Measurements from ENCODE around the gene SUV39H1.

DNA sequence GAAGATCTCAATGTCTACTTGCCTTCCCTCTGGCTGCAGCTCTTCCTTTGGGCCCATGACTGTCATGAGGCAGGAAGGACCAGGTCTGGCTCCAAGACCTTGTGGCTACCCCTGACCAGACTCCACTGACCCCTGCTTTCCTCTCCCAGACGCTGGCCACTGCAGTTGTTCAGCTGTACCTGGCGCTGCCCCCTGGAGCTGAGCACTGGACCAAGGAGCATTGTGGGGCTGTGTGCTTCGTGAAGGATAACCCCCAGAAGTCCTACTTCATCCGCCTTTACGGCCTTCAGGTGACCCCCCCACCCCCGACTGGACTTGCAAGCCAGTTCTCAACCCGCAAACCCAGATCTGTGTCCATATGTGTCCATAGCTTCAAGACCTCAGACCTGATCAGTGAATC, 12.4 kb upstream of the SUV39H1 start:
- TF ChIP-seq POLR2AphosphoS5 (IDR thresholded peaks at IDR 0.05; ENCODE audit: low read depth, low read length) (no peak), TAF1 (IDR thresholded peaks at IDR 0.05; ENCODE audit: borderline replicate concordance, low read depth, low read length) (no peak), YY1 (IDR thresholded peaks at IDR 0.05; ENCODE audit: low read depth) (no peak), GABPA (IDR thresholded peaks at IDR 0.05; ENCODE audit: low read depth) (no peak), ELF1 (IDR thresholded peaks at IDR 0.05) (no peak), RAD21 (IDR thresholded peaks at IDR 0.05; ENCODE audit: low read length) (no peak)
- TF ChIP-seq, protein P1, sequence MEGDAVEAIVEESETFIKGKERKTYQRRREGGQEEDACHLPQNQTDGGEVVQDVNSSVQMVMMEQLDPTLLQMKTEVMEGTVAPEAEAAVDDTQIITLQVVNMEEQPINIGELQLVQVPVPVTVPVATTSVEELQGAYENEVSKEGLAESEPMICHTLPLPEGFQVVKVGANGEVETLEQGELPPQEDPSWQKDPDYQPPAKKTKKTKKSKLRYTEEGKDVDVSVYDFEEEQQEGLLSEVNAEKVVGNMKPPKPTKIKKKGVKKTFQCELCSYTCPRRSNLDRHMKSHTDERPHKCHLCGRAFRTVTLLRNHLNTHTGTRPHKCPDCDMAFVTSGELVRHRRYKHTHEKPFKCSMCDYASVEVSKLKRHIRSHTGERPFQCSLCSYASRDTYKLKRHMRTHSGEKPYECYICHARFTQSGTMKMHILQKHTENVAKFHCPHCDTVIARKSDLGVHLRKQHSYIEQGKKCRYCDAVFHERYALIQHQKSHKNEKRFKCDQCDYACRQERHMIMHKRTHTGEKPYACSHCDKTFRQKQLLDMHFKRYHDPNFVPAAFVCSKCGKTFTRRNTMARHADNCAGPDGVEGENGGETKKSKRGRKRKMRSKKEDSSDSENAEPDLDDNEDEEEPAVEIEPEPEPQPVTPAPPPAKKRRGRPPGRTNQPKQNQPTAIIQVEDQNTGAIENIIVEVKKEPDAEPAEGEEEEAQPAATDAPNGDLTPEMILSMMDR (IDR thresholded peaks at IDR 0.05) = no peak
- TF ChIP-seq, protein P2, sequence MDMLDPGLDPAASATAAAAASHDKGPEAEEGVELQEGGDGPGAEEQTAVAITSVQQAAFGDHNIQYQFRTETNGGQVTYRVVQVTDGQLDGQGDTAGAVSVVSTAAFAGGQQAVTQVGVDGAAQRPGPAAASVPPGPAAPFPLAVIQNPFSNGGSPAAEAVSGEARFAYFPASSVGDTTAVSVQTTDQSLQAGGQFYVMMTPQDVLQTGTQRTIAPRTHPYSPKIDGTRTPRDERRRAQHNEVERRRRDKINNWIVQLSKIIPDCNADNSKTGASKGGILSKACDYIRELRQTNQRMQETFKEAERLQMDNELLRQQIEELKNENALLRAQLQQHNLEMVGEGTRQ (IDR thresholded peaks at IDR 0.05; ENCODE audit: borderline replicate concordance, low read depth, low read length) = no peak

Measured in SK-N-SH (cell line).